Natural killer cell treated with Interleukin-12 subunit alpha and Interleukin-12 subunit beta and Interleukin-15 and Interleukin-18, amount 100 ng/mL, for 72 hours (primary cell): Measurements from ENCODE around the gene RNU5D-1. TPM values are rescaled to one million over a fixed set of nuclear protein-coding genes. Genes with fewer than 3 reads are reported as not detected.

ENCODE experiments used
- ATAC-seq, 2 donors: fragments of 150-1000 bp; cut with Tn5 transposase in 1 of 2; sonication (Bioruptor Pico), chemical (Tn5 transposase) in 1 of 2; 2 replicates each; pipeline ENCODE4 v1.10.0; 2021
- DNase-seq: peaks from one replicate; pipeline ENCODE4 v3.0.0; 2022; ENCODE audit warnings: low spot score
- H3K27ac Mint-ChIP-seq, 2 donors: 1 replicate in 1 of 2; 2 replicates in 1 of 2; pipeline ENCODE4 v1.8.0; 2022; ENCODE audit warnings: mixed read lengths in 2 of 2, mild to moderate bottlenecking in 1 of 2, moderate library complexity in 1 of 2
- H3K27me3 Mint-ChIP-seq, 2 donors: 1 replicate in 1 of 2; 2 replicates in 1 of 2; pipeline ENCODE4 v1.8.0; 2022; ENCODE audit warnings: mixed read lengths in 2 of 2
- H3K36me3 Mint-ChIP-seq: one replicate; pipeline ENCODE4 v1.8.0; 2022; ENCODE audit warnings: mixed read lengths
- H3K4me1 Mint-ChIP-seq, 2 donors: 1 replicate in 1 of 2; 2 replicates in 1 of 2; pipeline ENCODE4 v1.8.0; 2022; ENCODE audit warnings: low read depth in 2 of 2, mixed read lengths in 2 of 2, mild to moderate bottlenecking in 1 of 2
- H3K4me3 Mint-ChIP-seq: one replicate; pipeline ENCODE4 v1.8.0; 2022; ENCODE audit warnings: mixed read lengths
- H3K9me3 Mint-ChIP-seq: 2 replicates; pipeline ENCODE4 v1.8.0; 2022; ENCODE audit warnings: mixed read lengths
- total RNA-seq, 2 donors: library from RNA; stranded (reverse); gene quantifications; one replicate each; pipeline ENCODE4 v1.2.3, GENCODE V29; 2022

The RNU5D-1 gene
- total RNA-seq, 2 donors from 2014 or later = not detected

DNA sequence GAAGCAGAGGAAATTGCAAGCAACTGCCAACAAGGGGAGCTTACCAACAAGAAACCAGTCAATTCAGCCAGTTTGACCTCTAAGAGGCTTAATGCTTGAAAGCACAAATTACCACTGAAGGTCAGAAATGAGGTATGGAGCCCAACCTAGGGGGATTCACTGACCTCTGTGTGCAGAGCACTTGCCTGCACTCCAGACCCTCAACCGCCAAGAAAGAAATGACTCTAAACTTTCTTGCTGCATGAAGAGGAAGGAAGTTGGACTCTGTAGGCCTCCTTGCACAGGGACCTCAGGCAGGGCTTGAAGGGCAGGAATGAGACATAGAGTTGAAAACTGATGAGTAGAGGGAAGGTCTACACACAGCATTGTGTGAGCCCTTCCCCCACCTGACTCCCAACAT, 46.4 kb downstream of the RNU5D-1 start:
- ATAC-seq = no peak
- H3K9me3 Mint-ChIP-seq = no peaks in the 10 kb centered on the region
- peaks cover 0 to 5% of the 10 kb centered on the region in 2 donors for H3K27me3 Mint-ChIP-seq
- no peak for DNase-seq
- no peaks in the 10 kb centered on the region for H3K36me3 Mint-ChIP-seq
- H3K4me1 Mint-ChIP-seq = no peaks in the 10 kb centered on the region
- no peak overlapping the region for H3K27ac Mint-ChIP-seq
- H3K4me3 Mint-ChIP-seq = no peak overlapping the region

DNA sequence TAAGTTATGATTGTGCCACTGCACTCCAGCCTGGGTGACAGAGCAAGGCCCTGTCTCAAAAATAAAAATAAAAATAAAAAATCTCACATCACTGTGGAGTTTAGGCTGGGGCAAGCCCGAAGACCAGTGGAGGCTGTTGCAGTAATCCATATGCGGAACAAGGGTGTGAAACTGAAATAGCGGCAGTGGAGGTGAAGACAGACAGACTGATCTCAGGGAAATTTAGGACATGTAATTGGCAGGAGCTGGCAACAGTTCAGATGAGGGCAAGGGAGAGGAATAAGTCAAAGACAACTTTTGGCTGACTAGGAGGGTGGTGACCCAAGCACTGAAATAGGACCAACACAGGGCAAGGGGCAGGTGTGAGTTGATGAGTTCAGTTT, 48.1 kb downstream of the RNU5D-1 start:
- ATAC-seq = no peak
- no peak for DNase-seq
- Mint-ChIP-seq H3K4me1 (no peaks in the 10 kb centered on the region), H3K9me3 (no peaks in the 10 kb centered on the region), H3K4me3 (no peak overlapping the region), H3K27me3 (no peaks in the 10 kb centered on the region), H3K27ac (peak overlapping the region in 1 of 2 donors; percentile 30), H3K36me3 (no peaks in the 10 kb centered on the region)

DNA sequence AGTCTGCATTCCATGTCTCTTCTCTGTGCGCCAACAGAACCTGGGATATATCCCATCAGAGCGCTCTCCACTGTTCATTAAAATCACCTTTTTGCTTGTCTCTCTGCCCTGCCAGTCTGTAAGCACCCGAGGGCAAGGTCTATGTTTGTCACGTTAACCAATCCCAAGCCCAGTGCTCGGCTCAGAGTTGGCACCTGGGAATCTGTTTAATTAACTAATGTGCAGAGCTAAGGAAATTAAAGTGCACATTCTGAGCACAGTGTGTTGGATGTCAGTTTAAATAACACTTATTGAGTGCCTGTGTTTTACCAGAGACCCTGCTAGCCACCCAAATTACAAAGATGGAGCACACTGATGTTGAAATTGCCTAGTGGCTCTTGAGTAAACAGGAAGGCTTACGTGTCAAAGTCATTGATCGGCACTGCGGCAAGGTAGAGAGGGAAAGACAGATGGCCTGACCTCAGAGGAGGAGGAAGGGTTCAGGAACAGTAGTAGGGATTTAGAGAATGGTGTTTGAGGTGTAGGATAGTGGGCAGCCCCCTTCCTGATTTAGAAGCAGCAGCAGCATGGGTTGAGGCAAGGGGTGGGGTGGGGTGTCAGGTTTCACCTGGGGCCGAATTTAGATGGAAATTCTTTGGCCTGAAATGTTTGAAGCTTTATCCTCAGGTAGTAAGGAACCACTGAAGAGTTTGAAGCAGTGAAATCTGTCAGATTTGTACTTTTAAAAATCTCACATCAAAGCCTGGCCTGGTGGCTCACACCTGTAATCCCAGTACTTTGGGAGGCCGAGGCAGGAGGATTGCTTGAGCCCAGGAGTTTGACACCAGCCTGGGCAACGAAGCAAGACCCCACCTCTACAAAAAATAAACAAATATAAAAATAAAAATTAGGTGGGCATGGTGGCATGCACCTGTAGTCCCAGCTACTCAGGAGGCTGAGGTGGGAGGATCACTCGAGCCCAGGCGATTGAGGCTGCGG, 48.8 kb downstream of the RNU5D-1 start:
- H3K9me3 Mint-ChIP-seq = no peaks in the 10 kb centered on the region
- H3K27me3 Mint-ChIP-seq = no peaks in the 10 kb centered on the region
- H3K4me3 Mint-ChIP-seq = no peak overlapping the region
- DNase-seq (no peak), ATAC-seq (no peak)
- H3K27ac Mint-ChIP-seq = no peak overlapping the region
- no peaks in the 10 kb centered on the region for H3K4me1 Mint-ChIP-seq
- no peaks in the 10 kb centered on the region for H3K36me3 Mint-ChIP-seq

Other genes starting within 250 kb of the RNU5D-1 start
- 1 to 10 TPM; 2.8 to 3.8 TPM for gene TMEM53, start 56.7 kb downstream of the RNU5D-1 start, total RNA-seq
- gene ARMH1, start 56.5 kb downstream of the RNU5D-1 start, total RNA-seq = 1 to 10 TPM; 1.8 to 8.7 TPM
- gene KIF2C, start 8.7 kb upstream of the RNU5D-1 start, total RNA-seq = 10 to 100 TPM; 44.5 to 97.0 TPM
- gene RPS8, start 44.4 kb upstream of the RNU5D-1 start, total RNA-seq = 1,000 to 10,000 TPM; 1,070 to 1,127 TPM
- gene BEST4, start 57.0 kb upstream of the RNU5D-1 start, total RNA-seq = under 1 TPM in 1 of 2 donors, not detected in 1; 0.47 TPM
- gene PLK3, start 69.2 kb upstream of the RNU5D-1 start, total RNA-seq = 10 to 100 TPM; 27.4 to 64.3 TPM
- not detected for gene DYNLT4, start 76.2 kb upstream of the RNU5D-1 start, total RNA-seq
- gene BTBD19, start 77.4 kb upstream of the RNU5D-1 start, total RNA-seq = 1 to 10 TPM; 1.7 to 6.4 TPM
- gene PTCH2, start 112.1 kb upstream of the RNU5D-1 start, total RNA-seq = 1 to 10 TPM; 1.9 TPM